ENCODE data around the gene PNMA8A.
A peak's percentile ranks its signal among the peaks of the same experiment; 100 is the strongest.
"Not testable (repeated sequence)": the region's sequence is repeated elsewhere in the genome, so short reads cannot be mapped to it uniquely, and the experiment has no call there.

PNMA8A gene

GRCh38 chr19:46471116-46471733, at the start of gene PNMA8A:
TSS of gene PNMA8A (minus strand) at chr19:46471563. CDS start at chr19:46471035, 528 bp downstream.
- DNase-seq (ENCODE audit: low spot score), result no peak
- FAIRE-seq, result no peak

- FAIRE-seq (no peak), DNase-seq (ENCODE audit: low spot score) (no peak)
These were observed 49.3 kb upstream of the PNMA8A start for GRCh38 chr19:46520616-46521015.

- DNase-seq (ENCODE audit: low spot score) (no peak), FAIRE-seq (no peak)
These were observed 46.1 kb upstream of the PNMA8A start for GRCh38 chr19:46517471-46517870.

- DNase-seq (ENCODE audit: low spot score), result no peak
These were observed 44.6 kb upstream of the PNMA8A start for GRCh38 chr19:46515879-46516350.

GRCh38 chr19:46515290-46515609, 43.9 kb upstream of the PNMA8A start:
- FAIRE-seq (no peak), DNase-seq (ENCODE audit: low spot score) (no peak)

More at GRCh38 chr19:46515879-46516350, 44.6 kb upstream of the PNMA8A start:
- no peak for FAIRE-seq

GRCh38 chr19:46514589-46515289, 43.4 kb upstream of the PNMA8A start:
- FAIRE-seq (no peak), DNase-seq (ENCODE audit: low spot score) (no peak)

- peak; percentile 37 for DNase-seq (ENCODE audit: low spot score)
- no peak for FAIRE-seq
These were observed 42.3 kb upstream of the PNMA8A start for GRCh38 chr19:46513461-46514236.

- FAIRE-seq, result no peak
- no peak for DNase-seq (ENCODE audit: low spot score)
These were observed 39.9 kb upstream of the PNMA8A start for GRCh38 chr19:46511237-46511636.

GRCh38 chr19:46508206-46508605, 36.8 kb upstream of the PNMA8A start:
- DNase-seq (ENCODE audit: low spot score) (no peak), FAIRE-seq (no peak)

- FAIRE-seq (no peak), DNase-seq (ENCODE audit: low spot score) (no peak)
These were observed 32.6 kb upstream of the PNMA8A start for GRCh38 chr19:46503848-46504453.

- no peak for DNase-seq (ENCODE audit: low spot score)
- no peak for FAIRE-seq
These were observed 31.5 kb upstream of the PNMA8A start for GRCh38 chr19:46502891-46503290.

GRCh38 chr19:46499692-46500091, 28.3 kb upstream of the PNMA8A start:
- FAIRE-seq (no peak), DNase-seq (ENCODE audit: low spot score) (no peak)

- no peak for FAIRE-seq
These were observed 26.4 kb upstream of the PNMA8A start for GRCh38 chr19:46497773-46498172.

GRCh38 chr19:46496886-46497285, 25.5 kb upstream of the PNMA8A start:
- not testable (repeated sequence) for FAIRE-seq

More at GRCh38 chr19:46497773-46498172, 26.4 kb upstream of the PNMA8A start:
- no peak for DNase-seq (ENCODE audit: low spot score)

GRCh38 chr19:46496304-46496703, 24.9 kb upstream of the PNMA8A start:
- DNase-seq (ENCODE audit: low spot score) (no peak), FAIRE-seq (no peak)

More at GRCh38 chr19:46496886-46497285, 25.5 kb upstream of the PNMA8A start:
- not testable (repeated sequence) for DNase-seq (ENCODE audit: low spot score)

- FAIRE-seq (no peak), DNase-seq (ENCODE audit: low spot score) (no peak)
These were observed 24.4 kb upstream of the PNMA8A start, which contains the start of gene PNMA8B for GRCh38 chr19:46495786-46496099. TSS of gene PNMA8B (minus strand) at chr19:46495867. CDS start at chr19:46495465, 402 bp downstream.

GRCh38 chr19:46494941-46495785, 23.8 kb upstream of the PNMA8A start:
- no peak for DNase-seq (ENCODE audit: low spot score)

GRCh38 chr19:46494146-46494940, 23.0 kb upstream of the PNMA8A start:
- FAIRE-seq, result no peak
- no peak for DNase-seq (ENCODE audit: low spot score)

More at GRCh38 chr19:46494941-46495785, 23.8 kb upstream of the PNMA8A start:
- FAIRE-seq, result no peak

- FAIRE-seq (no peak), DNase-seq (ENCODE audit: low spot score) (no peak)
These were observed 22.1 kb upstream of the PNMA8A start for GRCh38 chr19:46493236-46494145.

All from RCC 7860 (cell line).